K562 (cell line): Measurements from ENCODE around the gene ATP13A2. TPM values are rescaled to one million over a fixed set of nuclear protein-coding genes. Genes with fewer than 3 reads are reported as not detected.

Experiments
- ATAC-seq: fragments of 200-7000 bp; cut with Tn5 transposase; 3 replicates; pipeline ENCODE4 v1.9.1; 2020; ENCODE audit warnings: moderate library complexity
- BruUV-seq: library from RNA; stranded (reverse); fragments of 400-500 nt; replicated peaks from 2 replicates; lab custom pipeline; 2021; lab: Mats Ljungman, UMichigan
- CTCF ChIA-PET: fragments of 300-600 bp; formaldehyde crosslinking; extraction: SDS; loops from one replicate; lab custom pipeline; 2021; ENCODE audit warnings: low intra/inter-chr PET ratio; lab: Yijun Ruan, JAX
- POLR2A ChIA-PET: fragments of 300-600, 350-650 bp; sonication (Branson Sonifier 250); formaldehyde crosslinking; extraction: SDS; loops from one replicate; lab custom pipeline; 2021; ENCODE audit warnings: antibody characterized with exemption, inconsistent platforms; lab: Yijun Ruan, JAX
- DNase-seq, 4 experiments: peaks; one replicate each; pipeline versions ENCODE4 v3.0.0 to v3.0.0-alpha.2; 2011 to 2018; ENCODE audit warnings: low spot score in 3 of 4, mixed read lengths in 3 of 4; ENCODE audit errors: extremely low read depth in 1 of 4
- FAIRE-seq: peaks from 2 replicates; lab custom pipeline; 2011; peaks lifted over from hg19 to GRCh38; lab: Jason Lieb, UNC
- H2AFZ ChIP-seq: 2 replicates; pipeline ENCODE4 v1.6.0; 2011; ENCODE audit warnings: low read depth, low read length, control low read depth, inconsistent platforms
- H3K27ac ChIP-seq: fragments of 200-600 bp; 3 replicates; pipeline ENCODE4 v1.8.0; 2011; ENCODE audit warnings: low read depth, mild to moderate bottlenecking, control low read depth, inconsistent platforms, low read length, moderate library complexity, mixed read lengths; ENCODE audit errors: extremely low read depth
- H3K27me3 ChIP-seq, 2 experiments: fragments of 300-600 bp in 1 of 2; 2 replicates in 1 of 2; 3 replicates in 1 of 2; pipeline versions ENCODE4 v1.6.0 to v1.8.0; 2011; ENCODE audit warnings: inconsistent platforms in 2 of 2, low read length in 2 of 2, mild to moderate bottlenecking in 1 of 2, mixed read lengths in 1 of 2, moderate library complexity in 1 of 2; ENCODE audit not compliant: control insufficient read depth in 2 of 2, insufficient read depth in 2 of 2
- H3K36me3 ChIP-seq: fragments of 300-600 bp; 3 replicates; pipeline ENCODE4 v1.8.0; 2011; ENCODE audit warnings: mild to moderate bottlenecking, low read length, inconsistent platforms; ENCODE audit not compliant: control insufficient read depth, insufficient read depth
- H3K4me1 ChIP-seq, 2 experiments: fragments of 200-600 bp in 1 of 2; replicated peaks in 1 of 2; 2 replicates in 1 of 2; 3 replicates in 1 of 2; pipeline versions ENCODE4 v1.5.1 to v1.8.0; 2011; ENCODE audit warnings: inconsistent platforms in 2 of 2, low read length in 2 of 2, mild to moderate bottlenecking in 1 of 2, mixed read lengths in 1 of 2, moderate library complexity in 1 of 2; ENCODE audit not compliant: control insufficient read depth in 2 of 2, insufficient read depth in 2 of 2
- H3K4me2 ChIP-seq: 2 replicates; pipeline ENCODE4 v1.6.1; 2011; ENCODE audit warnings: low read length, control low read depth, inconsistent platforms, mixed read lengths; ENCODE audit not compliant: insufficient read depth
- H3K4me3 ChIP-seq: fragments of 200-600 bp; sonication (generic), shearing (Covaris generic); 2 replicates; pipeline ENCODE4 v1.5.1; 2016; ENCODE audit warnings: control low read depth, inconsistent platforms
- H3K79me2 ChIP-seq: fragments of 200-600 bp; 3 replicates; pipeline ENCODE4 v1.8.0; 2011; ENCODE audit warnings: low read length, inconsistent platforms; ENCODE audit not compliant: control insufficient read depth, insufficient read depth
- H3K9ac ChIP-seq, 2 experiments: 2 replicates each; pipeline versions ENCODE4 v1.6.0 to v1.6.1; 2011; ENCODE audit warnings: low read depth in 2 of 2, low read length in 2 of 2, control low read depth in 1 of 2, inconsistent platforms in 1 of 2, mild to moderate bottlenecking in 1 of 2, mixed read lengths in 1 of 2; ENCODE audit not compliant: insufficient read depth in 1 of 2
- H3K9me1 ChIP-seq: one replicate; pipeline ENCODE4 v1.6.0; 2011; ENCODE audit warnings: inconsistent platforms, mild to moderate bottlenecking, low read length, moderate library complexity; ENCODE audit not compliant: control insufficient read depth, insufficient read depth
- H3K9me3 ChIP-seq: replicated peaks from 2 replicates; pipeline ENCODE4 v1.5.1; 2011; ENCODE audit warnings: low read depth, low read length, inconsistent platforms; ENCODE audit not compliant: control insufficient read depth, insufficient read depth
- H4K20me1 ChIP-seq: replicated peaks from 2 replicates; pipeline ENCODE4 v1.6.1; 2011; ENCODE audit warnings: low read length, inconsistent platforms, mixed read lengths; ENCODE audit not compliant: control insufficient read depth, insufficient read depth
- POLR2G ChIP-seq: fragments of 200-400 bp; formaldehyde crosslinking; IDR thresholded peaks from 2 replicates; pipeline ENCODE4 v1.6.1; 2017; ENCODE audit warnings: low read depth, mild to moderate bottlenecking, antibody characterized with exemption, low read length, moderate library complexity
- RUNX1 ChIP-seq: sonication (generic); IDR thresholded peaks from 2 replicates; pipeline ENCODE4 v1.6.1; 2016; ENCODE audit warnings: antibody characterized with exemption, low read depth
- TCFL5 ChIP-seq: fragments of 250-450 bp; sonication (Bioruptor Pico); conservative IDR thresholded peaks from 2 replicates; pipeline ENCODE4 v1.6.1; 2021; ENCODE audit warnings: mild to moderate bottlenecking, moderate library complexity, matching md5 sums
- YBX1 ChIP-seq: fragments of 450-650 bp; IDR thresholded peaks from 2 replicates; pipeline ENCODE4 v1.7.1; 2016; ENCODE audit warnings: mild to moderate bottlenecking
- YY1 ChIP-seq, 3 experiments: IDR thresholded peaks; 2 replicates each; pipeline ENCODE4 v1.6.1; 2011; ENCODE audit warnings: low read length in 2 of 3, mild to moderate bottlenecking in 2 of 3, moderate library complexity in 2 of 3, borderline replicate concordance in 1 of 3, control low read depth in 1 of 3, low read depth in 1 of 3; ENCODE audit not compliant: insufficient read depth in 3 of 3, insufficient replicate concordance in 2 of 3, control insufficient read depth in 1 of 3, insufficient read length in 1 of 3; ENCODE audit errors: extremely low read depth in 1 of 3
- ZFX ChIP-seq: sonication (generic); formaldehyde crosslinking; IDR thresholded peaks from 2 replicates; pipeline ENCODE4 v1.8.0; 2022; ENCODE audit warnings: mild to moderate bottlenecking, missing genetic modification reagents, moderate library complexity
- ZNF165 ChIP-seq: fragments of 250-450 bp; sonication (Bioruptor Pico); IDR thresholded peaks from 2 replicates; pipeline ENCODE4 v1.4.0; 2020; ENCODE audit warnings: borderline replicate concordance
- WGBS: fragments of 100-300 bp; shearing (Covaris generic); methylation state at CpG from one replicate; pipeline ENCODE4 v1.1.6; 2016; ENCODE audit warnings: low coverage, mixed read lengths; ENCODE audit not compliant: insufficient coverage; ENCODE audit errors: missing lambda C conversion rate; 5-methylcytosine and 5-hydroxymethylcytosine counted together
- in situ Hi-C: fragments of 300-500 bp; cut with MboI; formaldehyde crosslinking; loops from 4 replicates; pipeline ENCODE4 v1.15.0; 2018; ENCODE audit warnings: inconsistent platforms, mixed read lengths
- intact Hi-C: fragments of 100-400 bp; cut with micrococcal nuclease; formaldehyde crosslinking; loops from 2 replicates; pipeline ENCODE4 v1.14.2; 2022
- polyA plus RNA-seq, 8 experiments: library from polyadenylated mRNA; depleted of rRNA in 4 of 8; stranded (reverse) in 5 of 8; unstranded in 3 of 8; fragments of >200 nt; fragmentation: Nextera tagmentation in 2 of 8; fragmentation: Illumina TruSeq in 1 of 8; extraction: Ambion mirVana in 2 of 8; extraction: Trizol in 1 of 8; gene quantifications; 2 replicates each; pipeline versions ENCODE4 v1.2.1 to v1.2.3, GENCODE V29; 2011 to 2014; ENCODE audit warnings: inconsistent platforms in 1 of 8, missing spikeins in 1 of 8
- total RNA-seq, 7 experiments: library from RNA; depleted of rRNA in 6 of 7; stranded (reverse); fragments of >200 nt in 6 of 7; fragmentation: Illumina TruSeq in 2 of 7; extraction: Trizol in 2 of 7; gene quantifications; 2 replicates each; pipeline versions ENCODE4 v1.2.1 to v1.2.3, GENCODE V29; 2011 to 2021; ENCODE audit warnings: low replicate concordance in 1 of 7
- TF ChIP-seq, protein P1 (sequence below): sonication (generic); formaldehyde crosslinking; IDR thresholded peaks from 2 replicates; pipeline ENCODE4 v1.8.1; 2023; ENCODE audit warnings: mild to moderate bottlenecking, missing genetic modification reagents
- TF ChIP-seq, protein P2 (sequence below), 2 experiments: fragments of 450-650 bp in 1 of 2; sonication (generic) in 1 of 2; formaldehyde crosslinking in 1 of 2; IDR thresholded peaks; 2 replicates each; pipeline versions ENCODE4 v1.7.1 to v1.9.0; 2016 to 2022; ENCODE audit warnings: inconsistent platforms in 1 of 2, mild to moderate bottlenecking in 1 of 2, missing genetic modification reagents in 1 of 2

ATP13A2 gene
- total and polyA plus RNA-seq, 9 of the 15 experiments (the other 6 are each of a cell fraction or from before 2014, with no cell fraction given), result 0.36 to 56.3 (median 16.3) TPM

DNA sequence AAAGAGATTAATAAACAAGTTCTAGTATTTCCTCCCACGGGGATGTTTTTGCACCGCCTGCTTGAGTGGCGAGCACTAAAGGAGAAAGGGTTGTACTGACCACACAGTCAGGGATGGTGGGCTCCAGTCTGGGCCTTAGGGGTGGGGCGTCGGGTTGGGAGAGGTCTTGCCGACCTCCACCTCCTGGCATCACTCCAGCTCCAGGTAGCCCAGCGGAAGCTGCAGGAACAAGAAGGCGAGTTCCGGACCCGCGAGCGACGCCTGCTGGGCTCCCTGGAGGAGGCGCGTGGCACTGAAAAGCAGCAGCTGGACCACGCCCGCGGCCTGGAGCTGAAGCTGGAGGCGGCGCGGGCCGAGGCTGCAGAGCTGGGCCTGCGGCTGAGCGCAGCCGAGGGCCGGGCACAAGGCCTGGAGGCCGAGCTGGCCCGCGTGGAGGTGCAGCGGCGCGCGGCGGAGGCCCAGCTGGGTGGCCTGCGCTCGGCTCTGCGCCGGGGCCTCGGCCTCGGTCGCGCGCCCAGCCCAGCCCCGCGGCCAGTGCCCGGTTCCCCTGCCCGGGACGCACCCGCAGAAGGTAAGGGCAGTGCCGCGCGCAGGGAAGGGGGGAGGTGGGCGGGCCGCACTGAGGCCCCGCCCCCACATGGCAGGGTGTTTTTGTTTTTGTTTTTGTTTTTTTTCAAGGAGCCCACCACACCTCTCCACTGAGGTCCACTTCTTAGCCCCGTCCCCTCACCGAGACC is 51.0 kb downstream of the ATP13A2 start:
- FAIRE-seq (peak; percentile 81), ATAC-seq (peak; percentile 94), DNase-seq (peak; percentile 72 to 91 (median 75))
- Histone ChIP-seq H4K20me1 (0 out of 2 replicates have a peak, but pooled peaks cover 7% of the 10 kb centered on the region), H3K36me3 (no peaks in the 10 kb centered on the region), H3K27ac (no peak overlapping the region), H3K9ac (peak overlapping the region in 1 of 2 experiments; percentile 81; a peak in 2 of 4 replicates), H3K4me3 (peak overlapping the region; percentile 16; the same call in 1 of the 2 replicates), H3K4me1 (peaks cover 0 to 24% of the 10 kb centered on the region in 2 experiments; a peak in 2 of 5 replicates), H3K9me3 (no peaks in the 10 kb centered on the region), H2AFZ (peak overlapping the region; percentile 68), H3K27me3 (peaks cover 3 to 26% of the 10 kb centered on the region in 2 experiments; a peak in 3 of 5 replicates), H3K4me2 (peak overlapping the region; percentile 59), H3K79me2 (no peaks in the 10 kb centered on the region), H3K9me1 (no peaks in the 10 kb centered on the region)
- intact Hi-C loops (no loop called here), in situ Hi-C loops (no loop called here)
- ChIA-PET CTCF (interaction anchor here (1.2 kb wide), 1 partner anchor 340 kb away, joined by 5 read pairs; no protein-coding TSS in a partner anchor), POLR2A (interaction anchor here (0.7 to 1.7 kb wide), 4 partner anchors 10 to 448 kb away, joined by 3 to 7 read pairs (median 3); no protein-coding TSS in a partner anchor)
- WGBS, result 16% methylated on average over 41 of the region's 57 CpGs
- no TSS peak for BruUV-seq
- TF ChIP-seq YBX1, result no peak
- TF ChIP-seq RUNX1, result 0 out of 2 replicates have a peak, but pooled peaks have one; percentile 44
- no peak for TF ChIP-seq TCFL5
- TF ChIP-seq, protein P1, sequence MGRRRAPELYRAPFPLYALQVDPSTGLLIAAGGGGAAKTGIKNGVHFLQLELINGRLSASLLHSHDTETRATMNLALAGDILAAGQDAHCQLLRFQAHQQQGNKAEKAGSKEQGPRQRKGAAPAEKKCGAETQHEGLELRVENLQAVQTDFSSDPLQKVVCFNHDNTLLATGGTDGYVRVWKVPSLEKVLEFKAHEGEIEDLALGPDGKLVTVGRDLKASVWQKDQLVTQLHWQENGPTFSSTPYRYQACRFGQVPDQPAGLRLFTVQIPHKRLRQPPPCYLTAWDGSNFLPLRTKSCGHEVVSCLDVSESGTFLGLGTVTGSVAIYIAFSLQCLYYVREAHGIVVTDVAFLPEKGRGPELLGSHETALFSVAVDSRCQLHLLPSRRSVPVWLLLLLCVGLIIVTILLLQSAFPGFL (CRISPR knock-in tag), result no peak
- no peak for TF ChIP-seq ZNF165
- TF ChIP-seq, protein P2, sequence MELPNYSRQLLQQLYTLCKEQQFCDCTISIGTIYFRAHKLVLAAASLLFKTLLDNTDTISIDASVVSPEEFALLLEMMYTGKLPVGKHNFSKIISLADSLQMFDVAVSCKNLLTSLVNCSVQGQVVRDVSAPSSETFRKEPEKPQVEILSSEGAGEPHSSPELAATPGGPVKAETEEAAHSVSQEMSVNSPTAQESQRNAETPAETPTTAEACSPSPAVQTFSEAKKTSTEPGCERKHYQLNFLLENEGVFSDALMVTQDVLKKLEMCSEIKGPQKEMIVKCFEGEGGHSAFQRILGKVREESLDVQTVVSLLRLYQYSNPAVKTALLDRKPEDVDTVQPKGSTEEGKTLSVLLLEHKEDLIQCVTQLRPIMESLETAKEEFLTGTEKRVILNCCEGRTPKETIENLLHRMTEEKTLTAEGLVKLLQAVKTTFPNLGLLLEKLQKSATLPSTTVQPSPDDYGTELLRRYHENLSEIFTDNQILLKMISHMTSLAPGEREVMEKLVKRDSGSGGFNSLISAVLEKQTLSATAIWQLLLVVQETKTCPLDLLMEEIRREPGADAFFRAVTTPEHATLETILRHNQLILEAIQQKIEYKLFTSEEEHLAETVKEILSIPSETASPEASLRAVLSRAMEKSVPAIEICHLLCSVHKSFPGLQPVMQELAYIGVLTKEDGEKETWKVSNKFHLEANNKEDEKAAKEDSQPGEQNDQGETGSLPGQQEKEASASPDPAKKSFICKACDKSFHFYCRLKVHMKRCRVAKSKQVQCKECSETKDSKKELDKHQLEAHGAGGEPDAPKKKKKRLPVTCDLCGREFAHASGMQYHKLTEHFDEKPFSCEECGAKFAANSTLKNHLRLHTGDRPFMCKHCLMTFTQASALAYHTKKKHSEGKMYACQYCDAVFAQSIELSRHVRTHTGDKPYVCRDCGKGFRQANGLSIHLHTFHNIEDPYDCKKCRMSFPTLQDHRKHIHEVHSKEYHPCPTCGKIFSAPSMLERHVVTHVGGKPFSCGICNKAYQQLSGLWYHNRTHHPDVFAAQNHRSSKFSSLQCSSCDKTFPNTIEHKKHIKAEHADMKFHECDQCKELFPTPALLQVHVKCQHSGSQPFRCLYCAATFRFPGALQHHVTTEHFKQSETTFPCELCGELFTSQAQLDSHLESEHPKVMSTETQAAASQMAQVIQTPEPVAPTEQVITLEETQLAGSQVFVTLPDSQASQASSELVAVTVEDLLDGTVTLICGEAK (IDR thresholded peaks at IDR 0.05), result peak; percentile 59
- TF ChIP-seq, protein P2 (CRISPR knock-in tag; IDR thresholded peaks at IDR 0.05), result no peak
- TF ChIP-seq YY1 (IDR thresholded peaks at IDR 0.05; ENCODE audit: borderline replicate concordance in 1 of 3, control insufficient read depth in 1 of 3, extremely low read depth in 1 of 3, insufficient read depth in 3 of 3, insufficient read length in 1 of 3, insufficient replicate concordance in 2 of 3, low read depth in 1 of 3, low read length in 2 of 3), result peak in 1 of 3 experiments; percentile 34
- TF ChIP-seq POLR2G, result peak; percentile 41
- peak; percentile 68 for TF ChIP-seq ZFX (CRISPR knock-in tag)
